ENCODE measurements around the gene RSBN1L. TPM values are rescaled to one million over a fixed set of nuclear protein-coding genes. Genes with fewer than 3 reads are reported as not detected.

The RSBN1L gene
- total RNA-seq, 1 donor from 2014 or later = 12.6 TPM

DNA sequence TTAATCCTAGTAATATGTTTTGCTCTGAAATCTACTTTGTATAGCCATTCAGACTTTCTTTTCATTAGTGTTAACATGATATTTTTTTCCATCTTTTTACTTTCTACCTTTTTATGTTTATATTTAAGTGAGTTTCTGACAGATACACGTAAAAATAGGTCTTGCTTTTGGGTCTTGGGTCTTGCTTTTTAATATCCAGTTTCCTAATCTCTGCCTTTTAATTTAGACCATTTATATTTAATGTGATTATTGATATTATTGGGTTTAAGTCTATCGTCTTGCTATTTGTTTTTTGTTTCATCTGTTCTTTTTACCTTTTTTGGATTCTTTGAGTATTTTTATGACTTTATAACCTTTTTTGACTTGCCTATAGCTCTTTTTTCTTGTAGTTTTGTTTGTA is 110.2 kb downstream of the RSBN1L start:
- Histone ChIP-seq H2AFZ (ENCODE audit: low read depth, low read length) (no peak overlapping the region), H3K27ac (ENCODE audit: low read depth, low read length) (no peak overlapping the region), H3K4me3 (ENCODE audit: insufficient read depth, low read depth, low read length) (no peak overlapping the region), H3K4me2 (ENCODE audit: low read length) (no peak overlapping the region), H3K9me3 (ENCODE audit: insufficient read depth, low read depth, low read length) (no peaks in the 10 kb centered on the region), H3K36me3 (ENCODE audit: insufficient read depth, low read length) (no peaks in the 10 kb centered on the region), H3K9ac (ENCODE audit: low read length) (no peak overlapping the region), H3K79me2 (ENCODE audit: insufficient read depth, low read length) (peaks cover 93% of the 10 kb centered on the region), H3K4me1 (ENCODE audit: insufficient read depth, low read length) (peaks cover under 1% of the 10 kb centered on the region), H4K20me1 (ENCODE audit: insufficient read depth, low read length) (peaks cover 4% of the 10 kb centered on the region), H3K27me3 (ENCODE audit: insufficient read depth, low read length) (no peaks in the 10 kb centered on the region)
- no peaks in the 10 kb centered on the region for H3K27me3 Mint-ChIP-seq (ENCODE audit: low read depth, unreplicated experiment)
- H3K27ac Mint-ChIP-seq (ENCODE audit: unreplicated experiment) = no peak overlapping the region
- TF ChIP-seq, protein P1, sequence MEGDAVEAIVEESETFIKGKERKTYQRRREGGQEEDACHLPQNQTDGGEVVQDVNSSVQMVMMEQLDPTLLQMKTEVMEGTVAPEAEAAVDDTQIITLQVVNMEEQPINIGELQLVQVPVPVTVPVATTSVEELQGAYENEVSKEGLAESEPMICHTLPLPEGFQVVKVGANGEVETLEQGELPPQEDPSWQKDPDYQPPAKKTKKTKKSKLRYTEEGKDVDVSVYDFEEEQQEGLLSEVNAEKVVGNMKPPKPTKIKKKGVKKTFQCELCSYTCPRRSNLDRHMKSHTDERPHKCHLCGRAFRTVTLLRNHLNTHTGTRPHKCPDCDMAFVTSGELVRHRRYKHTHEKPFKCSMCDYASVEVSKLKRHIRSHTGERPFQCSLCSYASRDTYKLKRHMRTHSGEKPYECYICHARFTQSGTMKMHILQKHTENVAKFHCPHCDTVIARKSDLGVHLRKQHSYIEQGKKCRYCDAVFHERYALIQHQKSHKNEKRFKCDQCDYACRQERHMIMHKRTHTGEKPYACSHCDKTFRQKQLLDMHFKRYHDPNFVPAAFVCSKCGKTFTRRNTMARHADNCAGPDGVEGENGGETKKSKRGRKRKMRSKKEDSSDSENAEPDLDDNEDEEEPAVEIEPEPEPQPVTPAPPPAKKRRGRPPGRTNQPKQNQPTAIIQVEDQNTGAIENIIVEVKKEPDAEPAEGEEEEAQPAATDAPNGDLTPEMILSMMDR (IDR thresholded peaks at IDR 0.05; ENCODE audit: insufficient read depth, low read depth, low read length) = no peak
- TF ChIP-seq EZH2 (IDR thresholded peaks at IDR 0.05; ENCODE audit: insufficient read depth, low read length) = no peak
- H3K4me3 Mint-ChIP-seq (ENCODE audit: unreplicated experiment) = no peak overlapping the region
- H3K4me1 Mint-ChIP-seq (ENCODE audit: low read depth, unreplicated experiment) = peaks cover under 1% of the 10 kb centered on the region
- H3K9me3 Mint-ChIP-seq (ENCODE audit: unreplicated experiment) = peaks cover 10% of the 10 kb centered on the region
- no peak for DNase-seq (ENCODE audit: low read depth)
- H3K36me3 Mint-ChIP-seq (ENCODE audit: low read depth, unreplicated experiment) = peaks cover 2% of the 10 kb centered on the region
- FAIRE-seq = no peak

DNA sequence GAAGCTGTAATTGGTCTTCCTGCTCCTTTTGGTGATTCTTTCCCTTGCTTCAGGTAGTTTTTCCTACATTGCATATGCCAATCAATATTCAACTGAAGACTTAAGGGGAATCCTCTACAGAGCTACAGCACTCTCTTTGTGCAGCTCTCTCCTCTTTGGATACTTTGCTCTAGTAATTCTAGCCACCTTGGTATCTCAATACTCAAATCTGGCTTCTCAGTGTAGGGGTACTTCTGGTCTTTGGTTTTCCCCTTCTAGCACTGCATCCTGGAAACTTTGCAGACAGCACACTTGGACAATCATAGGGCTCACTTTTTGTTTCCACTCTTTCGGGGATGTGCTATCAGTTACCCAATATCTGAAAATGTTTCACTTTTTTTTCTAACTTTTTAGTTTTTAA is 112.3 kb downstream of the RSBN1L start:
- no peak overlapping the region for H3K27ac Mint-ChIP-seq (ENCODE audit: unreplicated experiment)
- DNase-seq (ENCODE audit: low read depth) (no peak), FAIRE-seq (no peak)
- no peaks in the 10 kb centered on the region for H3K27me3 ChIP-seq (ENCODE audit: insufficient read depth, low read length)
- TF ChIP-seq, protein P1 (IDR thresholded peaks at IDR 0.05; ENCODE audit: insufficient read depth, low read depth, low read length) = no peak
- no peak for TF ChIP-seq EZH2 (IDR thresholded peaks at IDR 0.05; ENCODE audit: insufficient read depth, low read length)
- no peaks in the 10 kb centered on the region for H3K9me3 ChIP-seq (ENCODE audit: insufficient read depth, low read depth, low read length)
- H2AFZ ChIP-seq (ENCODE audit: low read depth, low read length) = no peak overlapping the region
- H3K27ac ChIP-seq (ENCODE audit: low read depth, low read length) = no peak overlapping the region
- no peak overlapping the region for H3K9ac ChIP-seq (ENCODE audit: low read length)
- H3K4me2 ChIP-seq (ENCODE audit: low read length) = no peak overlapping the region
- H4K20me1 ChIP-seq (ENCODE audit: insufficient read depth, low read length) = peaks cover 3% of the 10 kb centered on the region
- peaks cover 79% of the 10 kb centered on the region for H3K79me2 ChIP-seq (ENCODE audit: insufficient read depth, low read length)
- no peak overlapping the region for H3K4me3 ChIP-seq (ENCODE audit: insufficient read depth, low read depth, low read length)
- no peak overlapping the region for H3K4me3 Mint-ChIP-seq (ENCODE audit: unreplicated experiment)
- H3K36me3 ChIP-seq (ENCODE audit: insufficient read depth, low read length) = no peaks in the 10 kb centered on the region
- H3K9me3 Mint-ChIP-seq (ENCODE audit: unreplicated experiment) = peaks cover 10% of the 10 kb centered on the region
- peaks cover 10% of the 10 kb centered on the region for H3K4me1 ChIP-seq (ENCODE audit: insufficient read depth, low read length)
- peaks cover 11% of the 10 kb centered on the region for H3K4me1 Mint-ChIP-seq (ENCODE audit: low read depth, unreplicated experiment)
- no peaks in the 10 kb centered on the region for H3K27me3 Mint-ChIP-seq (ENCODE audit: low read depth, unreplicated experiment)
- H3K36me3 Mint-ChIP-seq (ENCODE audit: low read depth, unreplicated experiment) = peaks cover 2% of the 10 kb centered on the region

DNA sequence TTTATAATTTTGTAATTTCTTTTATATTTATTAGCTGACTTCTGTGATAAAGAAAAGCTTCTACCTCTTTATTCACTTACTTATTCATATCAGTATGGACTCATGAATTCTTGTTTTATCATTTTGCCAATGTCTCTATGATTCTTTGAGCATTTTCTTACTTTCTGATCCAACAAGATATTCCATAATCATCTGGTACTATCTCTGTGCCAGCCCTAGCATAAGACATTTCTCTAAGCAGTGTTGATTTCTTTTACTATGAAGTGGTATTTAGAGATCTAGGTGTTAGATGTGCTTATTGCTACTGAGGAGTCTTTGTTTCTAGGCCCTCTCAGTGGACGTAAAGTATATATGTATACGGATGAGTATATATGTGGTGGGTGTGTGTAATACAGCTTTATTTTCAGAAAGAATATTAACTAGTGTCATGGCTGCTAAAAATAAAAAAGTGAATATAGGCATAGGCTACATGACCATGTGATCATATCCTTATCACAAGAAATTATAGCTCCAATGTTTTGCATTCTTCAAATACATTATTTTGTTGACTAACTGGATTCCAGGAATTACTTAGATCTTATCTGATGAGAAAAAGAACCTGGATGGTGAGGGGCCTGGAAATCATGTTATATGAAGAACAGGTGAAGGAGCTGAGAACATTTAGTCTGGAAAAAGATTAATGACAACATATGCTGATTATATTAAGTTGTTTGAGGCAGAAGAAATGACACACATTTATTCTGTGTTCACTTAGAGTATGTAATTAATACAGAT is 115.4 kb downstream of the RSBN1L start:
- no peak overlapping the region for H2AFZ ChIP-seq (ENCODE audit: low read depth, low read length)
- Mint-ChIP-seq H3K36me3 (ENCODE audit: low read depth, unreplicated experiment) (peaks cover 2% of the 10 kb centered on the region), H3K27ac (ENCODE audit: unreplicated experiment) (peak overlapping the region; percentile 87), H3K4me1 (ENCODE audit: low read depth, unreplicated experiment) (peaks cover 11% of the 10 kb centered on the region), H3K9me3 (ENCODE audit: unreplicated experiment) (peaks cover 9% of the 10 kb centered on the region), H3K27me3 (ENCODE audit: low read depth, unreplicated experiment) (no peaks in the 10 kb centered on the region), H3K4me3 (ENCODE audit: unreplicated experiment) (no peak overlapping the region)
- peak overlapping the region; percentile 61 for H3K9ac ChIP-seq (ENCODE audit: low read length)
- no peak for FAIRE-seq
- no peak for TF ChIP-seq EZH2 (IDR thresholded peaks at IDR 0.05; ENCODE audit: insufficient read depth, low read length)
- TF ChIP-seq, protein P1 (IDR thresholded peaks at IDR 0.05; ENCODE audit: insufficient read depth, low read depth, low read length) = no peak
- peak; percentile 44 for DNase-seq (ENCODE audit: low read depth)
- H3K4me1 ChIP-seq (ENCODE audit: insufficient read depth, low read length) = peaks cover 10% of the 10 kb centered on the region
- no peaks in the 10 kb centered on the region for H3K9me3 ChIP-seq (ENCODE audit: insufficient read depth, low read depth, low read length)
- H3K79me2 ChIP-seq (ENCODE audit: insufficient read depth, low read length) = peaks cover 68% of the 10 kb centered on the region
- H3K36me3 ChIP-seq (ENCODE audit: insufficient read depth, low read length) = no peaks in the 10 kb centered on the region
- H3K27me3 ChIP-seq (ENCODE audit: insufficient read depth, low read length) = no peaks in the 10 kb centered on the region
- H3K27ac ChIP-seq (ENCODE audit: low read depth, low read length) = peak overlapping the region; percentile 83
- H3K4me3 ChIP-seq (ENCODE audit: insufficient read depth, low read depth, low read length) = peak overlapping the region; percentile 34
- peak overlapping the region; percentile 68 for H3K4me2 ChIP-seq (ENCODE audit: low read length)
- H4K20me1 ChIP-seq (ENCODE audit: insufficient read depth, low read length) = no peaks in the 10 kb centered on the region

Data from astrocyte (in vitro differentiated cells and primary cell).